ENCODE results near the gene TDRKH. TPM values are rescaled to one million over a fixed set of nuclear protein-coding genes. Genes with fewer than 3 reads are reported as not detected.

TDRKH gene
- total and polyA plus RNA-seq, 2 of the 13 experiments (the other 11 are each of a cell fraction or from before 2014, with no cell fraction given): 3.9 to 5.4 TPM

DNA sequence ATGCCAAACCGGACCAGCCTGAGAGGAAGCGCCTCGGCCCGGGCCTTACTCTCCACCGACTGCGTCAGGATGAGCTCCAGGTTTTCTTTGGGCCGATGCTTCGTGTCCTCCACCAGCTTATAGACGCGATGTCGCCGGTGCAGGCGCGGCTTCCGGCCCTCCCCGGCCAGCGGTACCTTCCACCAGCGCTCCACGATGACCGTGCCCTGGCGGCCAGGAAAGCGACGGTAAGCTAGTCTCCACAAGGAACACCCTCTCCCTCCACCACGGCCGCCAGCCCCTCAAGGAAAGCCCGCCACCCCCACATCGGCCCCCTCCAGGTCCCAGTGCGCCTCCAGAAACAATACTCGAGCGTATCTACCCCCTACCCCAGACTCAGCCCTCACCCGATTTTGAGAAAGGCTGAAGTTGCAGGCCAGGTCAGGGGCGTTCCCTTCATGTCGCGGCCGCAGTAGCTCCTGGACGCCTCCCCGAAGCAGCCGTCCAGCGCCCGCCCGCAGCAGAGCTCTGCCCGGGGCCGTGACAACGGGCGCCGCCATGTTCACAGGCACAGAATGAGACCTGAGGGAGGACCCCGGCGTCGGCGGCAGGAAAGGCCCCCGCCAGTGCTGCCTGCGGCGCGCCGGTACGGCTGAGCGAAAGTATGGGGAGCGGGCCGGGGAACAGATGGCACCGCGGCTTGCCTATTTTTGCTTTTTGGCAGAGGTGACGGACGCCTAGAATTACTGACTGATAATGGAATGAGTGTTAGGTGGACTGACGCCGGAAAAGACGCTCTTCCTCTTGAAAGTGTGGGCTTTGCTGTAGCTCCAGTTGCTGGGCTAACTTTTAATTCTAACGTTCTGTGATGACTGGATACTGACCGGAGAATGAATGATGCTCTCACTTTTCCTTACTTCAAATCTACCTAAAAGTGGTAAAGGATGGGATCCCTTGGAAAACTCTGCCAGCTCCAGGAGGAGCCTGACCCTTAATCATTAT, 27.1 kb downstream of the TDRKH start, which contains the start of gene MRPL9 (continued):
- TF ChIP-seq, protein P1, sequence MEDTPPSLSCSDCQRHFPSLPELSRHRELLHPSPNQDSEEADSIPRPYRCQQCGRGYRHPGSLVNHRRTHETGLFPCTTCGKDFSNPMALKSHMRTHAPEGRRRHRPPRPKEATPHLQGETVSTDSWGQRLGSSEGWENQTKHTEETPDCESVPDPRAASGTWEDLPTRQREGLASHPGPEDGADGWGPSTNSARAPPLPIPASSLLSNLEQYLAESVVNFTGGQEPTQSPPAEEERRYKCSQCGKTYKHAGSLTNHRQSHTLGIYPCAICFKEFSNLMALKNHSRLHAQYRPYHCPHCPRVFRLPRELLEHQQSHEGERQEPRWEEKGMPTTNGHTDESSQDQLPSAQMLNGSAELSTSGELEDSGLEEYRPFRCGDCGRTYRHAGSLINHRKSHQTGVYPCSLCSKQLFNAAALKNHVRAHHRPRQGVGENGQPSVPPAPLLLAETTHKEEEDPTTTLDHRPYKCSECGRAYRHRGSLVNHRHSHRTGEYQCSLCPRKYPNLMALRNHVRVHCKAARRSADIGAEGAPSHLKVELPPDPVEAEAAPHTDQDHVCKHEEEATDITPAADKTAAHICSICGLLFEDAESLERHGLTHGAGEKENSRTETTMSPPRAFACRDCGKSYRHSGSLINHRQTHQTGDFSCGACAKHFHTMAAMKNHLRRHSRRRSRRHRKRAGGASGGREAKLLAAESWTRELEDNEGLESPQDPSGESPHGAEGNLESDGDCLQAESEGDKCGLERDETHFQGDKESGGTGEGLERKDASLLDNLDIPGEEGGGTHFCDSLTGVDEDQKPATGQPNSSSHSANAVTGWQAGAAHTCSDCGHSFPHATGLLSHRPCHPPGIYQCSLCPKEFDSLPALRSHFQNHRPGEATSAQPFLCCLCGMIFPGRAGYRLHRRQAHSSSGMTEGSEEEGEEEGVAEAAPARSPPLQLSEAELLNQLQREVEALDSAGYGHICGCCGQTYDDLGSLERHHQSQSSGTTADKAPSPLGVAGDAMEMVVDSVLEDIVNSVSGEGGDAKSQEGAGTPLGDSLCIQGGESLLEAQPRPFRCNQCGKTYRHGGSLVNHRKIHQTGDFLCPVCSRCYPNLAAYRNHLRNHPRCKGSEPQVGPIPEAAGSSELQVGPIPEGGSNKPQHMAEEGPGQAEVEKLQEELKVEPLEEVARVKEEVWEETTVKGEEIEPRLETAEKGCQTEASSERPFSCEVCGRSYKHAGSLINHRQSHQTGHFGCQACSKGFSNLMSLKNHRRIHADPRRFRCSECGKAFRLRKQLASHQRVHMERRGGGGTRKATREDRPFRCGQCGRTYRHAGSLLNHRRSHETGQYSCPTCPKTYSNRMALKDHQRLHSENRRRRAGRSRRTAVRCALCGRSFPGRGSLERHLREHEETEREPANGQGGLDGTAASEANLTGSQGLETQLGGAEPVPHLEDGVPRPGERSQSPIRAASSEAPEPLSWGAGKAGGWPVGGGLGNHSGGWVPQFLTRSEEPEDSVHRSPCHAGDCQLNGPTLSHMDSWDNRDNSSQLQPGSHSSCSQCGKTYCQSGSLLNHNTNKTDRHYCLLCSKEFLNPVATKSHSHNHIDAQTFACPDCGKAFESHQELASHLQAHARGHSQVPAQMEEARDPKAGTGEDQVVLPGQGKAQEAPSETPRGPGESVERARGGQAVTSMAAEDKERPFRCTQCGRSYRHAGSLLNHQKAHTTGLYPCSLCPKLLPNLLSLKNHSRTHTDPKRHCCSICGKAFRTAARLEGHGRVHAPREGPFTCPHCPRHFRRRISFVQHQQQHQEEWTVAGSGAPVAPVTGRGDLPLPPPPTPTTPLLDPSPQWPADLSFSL (CRISPR knock-in tag; IDR thresholded peaks at IDR 0.05): no peak
- TF ChIP-seq KLF12 (CRISPR knock-in tag; IDR thresholded peaks at IDR 0.05; ENCODE audit: borderline replicate concordance) (0 out of 2 replicates have a peak, but pooled peaks have one; percentile 67), MTF1 (CRISPR knock-in tag; IDR thresholded peaks at IDR 0.05) (0 out of 2 replicates have a peak, but pooled peaks have one; percentile 54), NCOA5 (CRISPR knock-in tag; IDR thresholded peaks at IDR 0.05) (0 out of 2 replicates have a peak, but pooled peaks have one; percentile 62), ZNF749 (CRISPR knock-in tag; IDR thresholded peaks at IDR 0.05; ENCODE audit: borderline replicate concordance) (no peak), ZNF367 (CRISPR knock-in tag; IDR thresholded peaks at IDR 0.05; ENCODE audit: borderline replicate concordance) (no peak), ZNF569 (CRISPR knock-in tag; IDR thresholded peaks at IDR 0.05; ENCODE audit: borderline replicate concordance) (no peak), NCOA2 (CRISPR knock-in tag; IDR thresholded peaks at IDR 0.05) (no peak), EEA1 (CRISPR knock-in tag; IDR thresholded peaks at IDR 0.05; ENCODE audit: borderline replicate concordance) (peak; percentile 79), NFRKB (IDR thresholded peaks at IDR 0.05) (no peak; the same call in 1 of the 2 replicates), ZNF296 (CRISPR knock-in tag; conservative IDR thresholded peaks at IDR 0.05) (no peak; the same call in 1 of the 2 replicates), ZNF468 (CRISPR knock-in tag; IDR thresholded peaks at IDR 0.05) (no peak), ZSCAN20 (CRISPR knock-in tag; IDR thresholded peaks at IDR 0.05; ENCODE audit: borderline replicate concordance) (0 out of 2 replicates have a peak, but pooled peaks have one; percentile 47), ZSCAN31 (CRISPR knock-in tag; IDR thresholded peaks at IDR 0.05; ENCODE audit: low read depth) (0 out of 2 replicates have a peak, but pooled peaks have one; percentile 71), ZMYM2 (CRISPR knock-in tag; IDR thresholded peaks at IDR 0.05) (no peak), ZNF136 (CRISPR knock-in tag; IDR thresholded peaks at IDR 0.05; ENCODE audit: low read depth) (no peak), KLF6 (CRISPR knock-in tag; IDR thresholded peaks at IDR 0.05) (peak; percentile 71; the same call in 1 of the 2 replicates), JUND (CRISPR knock-in tag; IDR thresholded peaks at IDR 0.05) (no peak), GABPB1 (CRISPR knock-in tag; IDR thresholded peaks at IDR 0.05) (peak; percentile 89)
- TF ChIP-seq, protein P2, sequence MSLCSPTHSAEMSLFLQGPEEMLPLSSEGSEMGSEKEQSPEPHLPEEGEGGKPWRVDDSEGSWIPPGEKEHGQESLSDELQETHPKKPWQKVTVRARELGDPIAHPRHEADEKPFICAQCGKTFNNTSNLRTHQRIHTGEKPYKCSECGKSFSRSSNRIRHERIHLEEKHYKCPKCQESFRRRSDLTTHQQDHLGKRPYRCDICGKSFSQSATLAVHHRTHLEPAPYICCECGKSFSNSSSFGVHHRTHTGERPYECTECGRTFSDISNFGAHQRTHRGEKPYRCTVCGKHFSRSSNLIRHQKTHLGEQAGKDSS (CRISPR knock-in tag; IDR thresholded peaks at IDR 0.05; ENCODE audit: borderline replicate concordance, low read depth): no peak
- TF ChIP-seq, protein P3, sequence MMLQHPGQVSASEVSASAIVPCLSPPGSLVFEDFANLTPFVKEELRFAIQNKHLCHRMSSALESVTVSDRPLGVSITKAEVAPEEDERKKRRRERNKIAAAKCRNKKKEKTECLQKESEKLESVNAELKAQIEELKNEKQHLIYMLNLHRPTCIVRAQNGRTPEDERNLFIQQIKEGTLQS (CRISPR knock-in tag; IDR thresholded peaks at IDR 0.05): 0 out of 2 replicates have a peak, but pooled peaks have one; percentile 15
